ENCODE measurements around the gene FNDC4.
"Not testable (repeated sequence)": the region's sequence is repeated elsewhere in the genome, so short reads cannot be mapped to it uniquely, and the experiment has no call there.

FNDC4 gene

DNA sequence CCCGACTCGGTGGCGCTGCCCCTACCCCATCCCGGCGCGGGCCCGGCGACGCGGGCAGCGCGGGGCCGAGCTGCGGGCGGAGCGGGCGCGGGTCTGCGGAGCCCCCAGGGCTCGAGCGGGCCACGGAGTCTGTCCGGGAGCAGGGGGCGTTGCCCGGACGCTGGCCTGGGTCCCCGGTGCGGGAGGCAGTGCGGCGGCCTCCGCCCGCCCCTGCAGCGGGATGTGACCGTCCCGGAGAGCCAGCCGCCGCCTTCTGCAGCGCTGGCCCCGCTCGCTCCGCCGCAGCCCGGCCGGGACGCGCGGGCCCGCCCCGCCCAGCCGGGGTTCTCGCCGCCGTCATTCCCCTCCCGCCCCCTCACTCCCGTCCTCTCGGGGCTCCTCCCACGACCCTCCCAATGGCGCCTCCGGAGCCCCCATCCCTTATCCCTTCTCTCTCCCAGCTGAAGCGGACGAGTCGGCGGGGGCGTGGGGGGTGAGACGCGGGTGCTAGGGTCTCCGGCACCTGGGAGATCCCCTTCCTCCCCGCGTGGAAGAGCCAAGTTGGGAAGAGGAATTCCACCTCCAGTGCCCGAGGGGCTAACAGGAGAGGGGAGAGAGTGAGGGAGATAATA lies at the start of gene FNDC4:
TSS of gene FNDC4 (minus strand) at position 257 of the 611 bp plus-strand sequence. CDS start 521 bp downstream, outside the sequence.
- DNase-seq (ENCODE audit: low spot score), result no peak

- no peak for DNase-seq (ENCODE audit: low spot score)
These were observed 49.3 kb upstream of the FNDC4 start for GRCh38 chr2:27544143-27544821.

- not testable (repeated sequence) for DNase-seq (ENCODE audit: low spot score)
These were observed 44.6 kb upstream of the FNDC4 start for GRCh38 chr2:27539649-27540048.

- not testable (repeated sequence) for DNase-seq (ENCODE audit: low spot score)
These were observed 43.9 kb upstream of the FNDC4 start for GRCh38 chr2:27538839-27539450.

DNA sequence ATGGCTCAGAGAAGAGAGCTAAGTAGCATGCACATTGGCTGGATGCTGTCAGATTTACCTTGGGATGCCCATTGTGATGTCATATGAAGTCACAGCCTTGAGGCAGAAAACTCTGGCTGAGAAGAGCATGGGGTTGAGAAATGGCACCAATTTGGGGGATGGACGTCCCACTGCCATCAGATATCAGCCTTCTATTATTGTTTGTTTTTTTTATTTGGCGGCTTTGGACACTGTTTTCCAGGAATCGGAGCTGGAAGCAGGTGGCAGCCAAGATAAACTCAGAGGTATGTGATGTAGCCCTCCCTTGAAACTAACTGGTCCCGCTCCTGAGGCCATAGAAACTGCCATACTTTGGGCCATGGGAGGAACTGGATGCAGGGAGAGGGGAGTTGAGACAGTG lies 42.3 kb upstream of the FNDC4 start:
- DNase-seq (ENCODE audit: low spot score), result no peak

- DNase-seq (ENCODE audit: low spot score), result no peak
These were observed 37.0 kb upstream of the FNDC4 start for GRCh38 chr2:27531983-27532382.

DNA sequence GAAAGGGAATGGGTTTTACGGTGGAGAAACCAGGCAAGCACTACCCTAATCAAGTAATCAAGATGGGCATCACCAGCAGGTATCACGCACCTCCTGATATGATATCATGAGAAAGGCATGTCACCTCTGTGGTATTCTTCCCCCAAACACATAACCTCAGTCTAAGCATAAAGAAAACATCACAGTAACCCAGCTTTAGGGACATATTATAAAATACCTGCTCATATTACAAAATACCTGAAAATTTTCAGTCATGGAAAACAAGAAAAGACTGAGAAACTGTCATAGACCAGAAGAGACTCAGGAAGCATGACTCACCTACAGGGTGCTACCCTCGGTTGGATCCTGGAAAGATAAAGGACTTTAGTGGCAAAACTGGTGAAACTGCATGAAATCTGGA lies 32.2 kb upstream of the FNDC4 start:
- DNase-seq (ENCODE audit: low spot score), result peak; percentile 76

DNA sequence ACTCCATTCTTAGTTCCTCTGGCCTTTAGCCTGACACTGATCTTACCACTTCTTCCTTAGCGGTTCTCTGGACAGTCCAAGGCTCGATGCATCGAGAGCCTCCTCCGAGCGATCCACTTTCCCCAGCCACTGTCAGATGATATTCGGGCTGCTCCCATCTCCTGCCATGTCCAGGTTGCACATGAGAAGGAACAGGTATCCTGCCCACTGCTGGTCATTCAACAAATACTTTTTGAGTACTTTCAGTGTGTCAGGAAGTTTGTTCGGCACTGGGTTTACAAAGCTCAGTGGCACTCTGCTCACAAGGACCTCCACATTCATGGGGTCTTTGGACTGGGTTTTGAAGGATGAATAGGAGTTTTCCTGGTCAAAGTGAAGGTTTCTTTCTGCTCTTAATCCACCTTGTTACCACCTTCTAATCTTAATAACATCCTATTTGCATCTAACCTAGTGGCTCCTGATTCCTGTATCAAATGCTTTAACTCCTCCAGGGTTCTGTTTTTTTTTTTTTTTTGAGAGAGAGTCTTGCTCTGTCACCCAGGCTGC lies 27.5 kb upstream of the FNDC4 start:
- no peak for DNase-seq (ENCODE audit: low spot score)

- no peak for DNase-seq (ENCODE audit: low spot score)
These were observed 25.3 kb upstream of the FNDC4 start for GRCh38 chr2:27520316-27520715.

DNA sequence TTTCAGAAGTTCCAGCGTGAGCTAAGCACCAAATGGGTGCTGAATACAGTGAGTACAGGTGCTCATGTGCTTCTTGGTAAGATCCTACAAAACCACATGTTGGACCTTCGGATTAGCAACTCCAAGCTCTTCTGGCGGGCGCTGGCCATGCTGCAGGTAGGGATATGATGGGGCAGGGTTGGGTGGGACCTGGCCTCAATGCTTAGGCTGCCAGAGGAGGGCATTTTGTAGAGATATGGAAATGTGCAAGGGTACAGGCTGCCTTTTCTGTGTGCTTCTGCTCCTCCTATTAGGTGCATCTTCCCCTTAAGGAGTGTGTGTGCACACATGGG lies 23.7 kb upstream of the FNDC4 start:
- DNase-seq (ENCODE audit: low spot score), result no peak

DNA sequence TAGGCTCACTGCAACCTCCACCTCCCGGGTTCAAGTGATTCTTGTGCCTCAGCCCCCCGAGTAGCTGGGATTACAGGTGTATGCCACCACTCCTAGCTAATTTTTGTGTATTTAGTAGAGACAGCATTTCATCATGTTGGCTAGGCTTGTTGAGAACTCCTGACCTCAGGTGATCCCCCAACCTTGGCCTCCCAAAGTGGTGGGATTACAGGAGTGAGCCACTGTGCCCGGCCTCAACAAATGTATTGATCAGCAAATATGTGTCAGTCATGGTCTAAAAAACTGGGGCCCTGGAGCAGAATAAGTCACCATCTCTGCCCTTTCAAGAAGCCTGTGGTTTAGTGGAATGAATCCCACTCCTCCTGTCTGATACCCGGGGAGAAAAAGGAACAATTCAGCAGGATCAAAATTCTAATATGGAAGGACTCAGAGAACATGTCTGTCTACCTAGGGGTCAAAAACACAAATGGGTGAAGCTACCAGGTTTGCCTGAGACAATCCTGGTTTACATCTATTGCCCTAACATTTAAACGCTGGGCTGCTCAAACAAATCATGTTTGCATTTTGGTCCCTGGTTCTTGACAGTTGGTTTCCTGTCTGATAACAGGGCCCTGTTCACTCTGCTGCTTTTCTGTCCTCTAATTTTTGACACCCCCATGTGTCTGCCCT lies 23.2 kb upstream of the FNDC4 start:
- no peak for DNase-seq (ENCODE audit: low spot score)

- no peak for DNase-seq (ENCODE audit: low spot score)
These were observed 14.3 kb upstream of the FNDC4 start for GRCh38 chr2:27509326-27509725.

DNA sequence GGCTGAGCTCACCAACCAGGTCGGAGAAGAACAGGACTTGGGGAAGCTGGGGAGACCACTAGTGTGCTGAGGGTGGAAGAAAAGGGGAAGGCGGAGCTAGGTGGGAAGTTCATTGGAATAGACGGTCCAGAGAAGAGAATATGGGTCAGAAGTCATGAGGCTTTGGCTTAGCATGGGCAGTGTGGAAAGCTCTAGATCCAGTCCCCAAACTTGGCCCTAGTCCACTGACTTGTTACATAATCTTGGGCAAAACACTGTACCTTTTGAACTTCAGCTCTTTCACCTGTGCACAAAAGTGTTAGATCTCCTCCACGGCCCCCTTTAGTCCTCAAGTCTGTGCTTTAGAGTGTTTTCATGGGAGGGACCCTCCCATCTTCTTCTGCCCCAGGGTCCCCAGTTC lies 12.3 kb upstream of the FNDC4 start:
- no peak for DNase-seq (ENCODE audit: low spot score)

DNA sequence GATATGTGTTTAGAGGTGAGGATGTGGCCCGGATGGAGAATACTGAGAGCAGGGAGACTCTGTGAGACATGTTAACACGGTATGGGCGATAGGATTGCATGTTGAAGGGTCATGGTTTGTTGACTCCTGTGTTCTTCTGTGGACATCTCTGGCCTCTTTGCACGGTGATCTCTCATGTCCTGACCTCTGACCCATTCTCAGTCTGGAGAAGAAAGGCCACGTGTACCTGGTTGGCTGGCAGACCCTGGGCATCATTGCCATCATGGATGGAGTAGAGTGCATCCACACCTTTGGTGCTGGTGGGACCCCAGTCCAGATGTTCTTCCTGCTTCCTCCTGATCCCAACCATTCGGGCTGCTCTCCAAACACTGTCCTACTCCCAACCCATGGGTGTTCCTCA lies 11.6 kb upstream of the FNDC4 start:
- DNase-seq (ENCODE audit: low spot score), result no peak

- no peak for DNase-seq (ENCODE audit: low spot score)
These were observed 7.1 kb upstream of the FNDC4 start for GRCh38 chr2:27502142-27502541.

DNA sequence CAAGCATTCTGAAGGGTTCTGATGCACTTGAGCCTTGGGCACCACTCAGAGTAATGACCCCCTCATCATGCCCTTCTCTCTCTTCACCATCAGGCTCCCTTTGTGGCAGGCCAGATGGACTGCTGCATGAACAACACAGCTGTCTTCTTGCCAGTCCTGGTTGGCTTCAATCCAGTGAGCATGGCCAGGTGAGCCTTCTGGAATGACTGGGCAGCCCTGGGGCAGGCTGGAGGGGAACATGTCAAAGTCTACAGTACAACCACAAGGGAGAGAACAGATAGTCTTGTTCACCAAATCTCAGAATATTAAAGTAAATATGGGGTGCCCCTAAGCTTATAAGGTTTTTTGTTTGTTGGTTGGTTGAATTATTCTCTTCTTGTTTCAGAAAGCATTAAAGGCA lies 6.0 kb upstream of the FNDC4 start:
- DNase-seq (ENCODE audit: low spot score), result no peak

GRCh38 chr2:27498975-27499374 lies 4.0 kb upstream of the FNDC4 start:
- DNase-seq (ENCODE audit: low spot score), result no peak

- DNase-seq (ENCODE audit: low spot score), result no peak
These were observed 2.3 kb upstream of the FNDC4 start for GRCh38 chr2:27497288-27497627.

GRCh38 chr2:27496357-27497287 lies 1.6 kb upstream of the FNDC4 start, which contains the start of gene GCKR:
TSS of gene GCKR (plus strand) at chr2:27496839. CDS start at chr2:27496905, 66 bp downstream.
- DNase-seq (ENCODE audit: low spot score), result no peak

GRCh38 chr2:27495840-27496356 lies 898 bp upstream of the FNDC4 start:
- DNase-seq (ENCODE audit: low spot score), result no peak

DNA sequence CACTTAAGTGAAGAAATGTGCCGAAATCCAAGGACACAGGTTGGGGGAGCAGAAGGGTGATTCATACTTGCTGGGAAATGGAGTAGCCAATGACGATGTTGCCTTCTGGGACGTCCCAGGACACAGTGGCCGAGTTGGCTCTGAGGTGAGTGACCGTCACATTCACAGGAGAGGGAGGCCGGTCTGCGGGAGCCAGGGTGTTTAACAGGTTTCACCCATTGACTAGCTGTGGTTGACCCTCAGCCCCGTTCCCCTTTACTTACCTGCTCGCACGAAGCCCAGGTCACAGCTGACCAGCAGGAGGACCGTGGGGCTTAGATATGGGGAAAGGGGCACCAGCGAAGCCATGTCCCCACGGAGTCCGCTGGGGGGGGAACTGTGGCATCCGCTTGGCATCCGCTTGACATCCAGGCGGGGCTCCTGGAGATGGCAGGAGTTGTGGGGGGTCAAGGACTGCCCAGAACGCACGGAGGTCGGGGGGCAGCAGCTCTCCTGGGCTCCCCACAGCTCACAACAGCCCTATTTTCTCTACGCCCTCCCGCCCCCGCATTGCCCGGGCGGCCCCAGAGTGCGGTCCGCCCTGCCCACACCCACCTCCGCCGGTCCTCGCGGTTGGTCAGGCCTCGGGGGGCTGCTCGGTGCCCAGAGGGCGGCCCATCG lies 586 bp downstream of the FNDC4 start:
- DNase-seq (ENCODE audit: low spot score), result no peak

Measured in SW480 (cell line).